ENCODE data around the gene FOXG1. TPM values are rescaled to one million over a fixed set of nuclear protein-coding genes. Genes with fewer than 3 reads are reported as not detected.

The FOXG1 gene
- total and polyA plus RNA-seq, 2 of the 4 experiments (the other 2 are of a cell fraction): not detected

GRCh38 chr14:28731358-28731757 is 35.2 kb upstream of the FOXG1 start:
- dilution Hi-C loops (cut with HindIII; ENCODE audit: low sequenced_read_pairs, unreplicated experiment): no loop called here
- no peak overlapping the region for H2BK20ac ChIP-seq (ENCODE audit: low read depth, low read length)
- intact Hi-C loops (cut with micrococcal nuclease): no loop called here
- no peak overlapping the region for H2AFZ ChIP-seq (replicated peaks; ENCODE audit: low read length, poor library complexity)
- no peaks in the 10 kb centered on the region for H3K27me3 ChIP-seq (ENCODE audit: control insufficient read depth, insufficient read depth, low read length)
- no peak overlapping the region for H2AK9ac ChIP-seq (replicated peaks; ENCODE audit: low read depth, low read length, poor library complexity)
- no peak overlapping the region for H3K9ac ChIP-seq (ENCODE audit: low read depth, low read length)
- ATAC-seq (ENCODE audit: low read depth) (no peak), DNase-seq (no peak)
- H3K23ac ChIP-seq (ENCODE audit: low read depth, low read length): no peak overlapping the region
- no peak overlapping the region for H3K4me2 ChIP-seq (ENCODE audit: low read depth, low read length)
- H2BK15ac ChIP-seq (ENCODE audit: low read depth, low read length): no peak overlapping the region
- no peaks in the 10 kb centered on the region for H4K20me1 ChIP-seq (ENCODE audit: insufficient read depth, low read length)
- ChIA-PET POLR2A (ENCODE audit: unreplicated experiment) (no interaction called here), CTCF (interaction anchor here (0.6 kb wide), 2 partner anchors 34 to 259 kb away, joined by 3 to 6 read pairs; no protein-coding TSS in a partner anchor)
- in situ Hi-C loops (cut with MboI; ENCODE audit: low sequenced_read_pairs): no loop called here
- WGBS, 2 experiments (ENCODE audit: extremely low coverage in 2 of 2, insufficient read length in 1 of 2): no CpG with 5 or more reads among the region's 2 CpGs
- no TSS peak for BruUV-seq (replicated peaks)
- no peak overlapping the region for H4K8ac ChIP-seq (ENCODE audit: low read depth in 2 of 2, low read length in 2 of 2)
- H2BK5ac ChIP-seq (ENCODE audit: low read depth, low read length, poor library complexity, severe bottlenecking): no peak overlapping the region
- H3K9me1 ChIP-seq (ENCODE audit: insufficient read depth, low read length): no peaks in the 10 kb centered on the region
- H2AK5ac ChIP-seq (ENCODE audit: low read depth, low read length): no peak overlapping the region
- H3K79me1 ChIP-seq (ENCODE audit: low read depth in 1 of 2, low read length in 2 of 2): no peaks in the 10 kb centered on the region
- no peak overlapping the region for H4K5ac ChIP-seq (ENCODE audit: low read depth, low read length)
- no peak overlapping the region for H3K4ac ChIP-seq (ENCODE audit: low read depth, low read length)
- no peak for TF ChIP-seq FOS (IDR thresholded peaks at IDR 0.05; ENCODE audit: low read depth, low read length)
- no peak for TF ChIP-seq MXI1 (IDR thresholded peaks at IDR 0.05; ENCODE audit: borderline replicate concordance, low read depth, low read length)
- TF ChIP-seq CEBPB (IDR thresholded peaks at IDR 0.05; ENCODE audit: low read depth, low read length): no peak
- no peak for TF ChIP-seq RCOR1 (IDR thresholded peaks at IDR 0.05; ENCODE audit: insufficient replicate concordance, low read length)
- no peak for TF ChIP-seq MAFK (IDR thresholded peaks at IDR 0.05; ENCODE audit: low read depth, low read length)
- TF ChIP-seq CTCF (conservative IDR thresholded peaks at IDR 0.05; ENCODE audit: low read depth, low read length): no peak
- no peak for TF ChIP-seq MAZ (IDR thresholded peaks at IDR 0.05; ENCODE audit: borderline replicate concordance, low read depth, low read length)
- TF ChIP-seq CHD1 (IDR thresholded peaks at IDR 0.05; ENCODE audit: low read depth, low read length): no peak
- no peak for TF ChIP-seq ELK1 (IDR thresholded peaks at IDR 0.05; ENCODE audit: borderline replicate concordance, low read depth, low read length)
- TF ChIP-seq BHLHE40 (IDR thresholded peaks at IDR 0.05; ENCODE audit: low read depth, low read length): no peak
- no peak for TF ChIP-seq NFE2L2 (IDR thresholded peaks at IDR 0.05; ENCODE audit: low read depth, low read length)
- TF ChIP-seq POLR2A (IDR thresholded peaks at IDR 0.05; ENCODE audit: low read depth, low read length): no peak
- TF ChIP-seq USF2 (IDR thresholded peaks at IDR 0.05; ENCODE audit: low read depth, low read length): no peak
- no peak for TF ChIP-seq RFX5 (IDR thresholded peaks at IDR 0.05; ENCODE audit: low read depth, low read length)
- TF ChIP-seq SMC3 (IDR thresholded peaks at IDR 0.05; ENCODE audit: low read depth, low read length): no peak
- no peak for TF ChIP-seq RAD21 (IDR thresholded peaks at IDR 0.05; ENCODE audit: low read length)
- H3K4me3 ChIP-seq (ENCODE audit: insufficient read depth, low read depth, low read length): no peak overlapping the region
- no peak overlapping the region for H3K56ac ChIP-seq (ENCODE audit: extremely low read depth, insufficient read depth, low read length)
- H3K36me3 ChIP-seq (ENCODE audit: control insufficient read depth, insufficient read depth, low read length): no peaks in the 10 kb centered on the region
- H4K91ac ChIP-seq (ENCODE audit: insufficient read depth, low read depth, low read length): no peak overlapping the region
- H2BK120ac ChIP-seq (ENCODE audit: low read depth, low read length): no peak overlapping the region
- H3K9me3 ChIP-seq (ENCODE audit: control insufficient read depth, insufficient read depth, low read length): no peaks in the 10 kb centered on the region
- H3K18ac ChIP-seq (ENCODE audit: low read depth, low read length): no peak overlapping the region
- H3K27ac ChIP-seq (ENCODE audit: insufficient read depth, low read length): no peak overlapping the region
- no peak overlapping the region for H3K14ac ChIP-seq (replicated peaks; ENCODE audit: low read depth, low read length)
- H3K4me1 ChIP-seq (ENCODE audit: control insufficient read depth, insufficient read depth, low read length): no peaks in the 10 kb centered on the region
